Endothelial cell (in vitro differentiated cells): ENCODE results near the gene IL36RN. TPM values are rescaled to one million over a fixed set of nuclear protein-coding genes. Genes with fewer than 3 reads are reported as not detected.

ENCODE experiments used
- DNase-seq: peaks from one replicate; pipeline ENCODE4 v3.0.0; 2021; ENCODE audit warnings: low spot score
- H3K27ac Mint-ChIP-seq: one replicate; pipeline ENCODE4 v1.8.0; 2021; ENCODE audit warnings: mixed read lengths, inconsistent platforms; ENCODE audit not compliant: unreplicated experiment
- H3K27me3 Mint-ChIP-seq: one replicate; pipeline ENCODE4 v1.8.0; 2021; ENCODE audit warnings: mild to moderate bottlenecking, moderate library complexity, mixed read lengths, inconsistent platforms; ENCODE audit not compliant: unreplicated experiment
- H3K36me3 Mint-ChIP-seq: one replicate; pipeline ENCODE4 v1.8.0; 2021; ENCODE audit warnings: mild to moderate bottlenecking, low read depth, mixed read lengths, inconsistent platforms; ENCODE audit not compliant: unreplicated experiment
- H3K4me1 Mint-ChIP-seq: one replicate; pipeline ENCODE4 v1.8.0; 2021; ENCODE audit warnings: mild to moderate bottlenecking, mixed read lengths, inconsistent platforms; ENCODE audit not compliant: unreplicated experiment
- H3K4me3 Mint-ChIP-seq: one replicate; pipeline ENCODE4 v1.8.0; 2021; ENCODE audit warnings: mild to moderate bottlenecking, mixed read lengths, inconsistent platforms; ENCODE audit not compliant: unreplicated experiment
- H3K9me3 Mint-ChIP-seq: one replicate; pipeline ENCODE4 v1.8.0; 2021; ENCODE audit warnings: mixed read lengths, inconsistent platforms; ENCODE audit not compliant: unreplicated experiment
- total RNA-seq: library from RNA; stranded (reverse); fragmentation: NEBNext Ultra II Directional; extraction: Animal tissue kit (Norgen Biotek cat#: 25700); gene quantifications from one replicate; pipeline ENCODE4 v1.2.1, GENCODE V29; 2021; ENCODE audit not compliant: unreplicated experiment
- TF ChIP-seq, protein P1 (sequence below): fragments of 200-600 bp; sonication (generic); IDR thresholded peaks from one replicate; pipeline ENCODE4 v1.5.0; 2021; ENCODE audit warnings: antibody characterized with exemption; ENCODE audit not compliant: unreplicated experiment

The IL36RN gene
- total RNA-seq, 1 donor from 2014 or later = not detected

DNA sequence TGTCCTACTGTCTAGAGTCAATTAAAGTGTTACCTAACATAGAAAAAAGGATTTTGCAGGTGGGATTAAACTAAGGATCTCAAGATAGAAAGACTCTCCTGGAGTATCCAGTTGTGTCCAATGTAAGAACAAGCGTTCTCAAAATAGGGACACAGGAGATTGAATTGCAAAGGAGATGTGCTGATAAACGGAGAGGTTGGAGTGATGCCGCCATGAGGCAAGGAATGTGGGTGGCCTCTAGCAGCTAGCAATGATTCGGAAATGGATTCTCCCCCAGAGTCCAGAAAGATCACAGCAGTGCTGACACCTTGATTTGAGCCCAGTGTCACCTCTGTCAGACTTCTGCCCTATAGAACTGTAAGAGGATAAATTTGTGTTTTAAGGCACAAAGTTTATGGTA, 44.3 kb downstream of the IL36RN start:
- H3K9me3 Mint-ChIP-seq = no peaks in the 10 kb centered on the region
- H3K4me1 Mint-ChIP-seq = no peaks in the 10 kb centered on the region
- peaks cover 6% of the 10 kb centered on the region for H3K27me3 Mint-ChIP-seq
- no peak for DNase-seq
- H3K4me3 Mint-ChIP-seq = no peak overlapping the region
- H3K36me3 Mint-ChIP-seq = no peaks in the 10 kb centered on the region
- TF ChIP-seq, protein P1, sequence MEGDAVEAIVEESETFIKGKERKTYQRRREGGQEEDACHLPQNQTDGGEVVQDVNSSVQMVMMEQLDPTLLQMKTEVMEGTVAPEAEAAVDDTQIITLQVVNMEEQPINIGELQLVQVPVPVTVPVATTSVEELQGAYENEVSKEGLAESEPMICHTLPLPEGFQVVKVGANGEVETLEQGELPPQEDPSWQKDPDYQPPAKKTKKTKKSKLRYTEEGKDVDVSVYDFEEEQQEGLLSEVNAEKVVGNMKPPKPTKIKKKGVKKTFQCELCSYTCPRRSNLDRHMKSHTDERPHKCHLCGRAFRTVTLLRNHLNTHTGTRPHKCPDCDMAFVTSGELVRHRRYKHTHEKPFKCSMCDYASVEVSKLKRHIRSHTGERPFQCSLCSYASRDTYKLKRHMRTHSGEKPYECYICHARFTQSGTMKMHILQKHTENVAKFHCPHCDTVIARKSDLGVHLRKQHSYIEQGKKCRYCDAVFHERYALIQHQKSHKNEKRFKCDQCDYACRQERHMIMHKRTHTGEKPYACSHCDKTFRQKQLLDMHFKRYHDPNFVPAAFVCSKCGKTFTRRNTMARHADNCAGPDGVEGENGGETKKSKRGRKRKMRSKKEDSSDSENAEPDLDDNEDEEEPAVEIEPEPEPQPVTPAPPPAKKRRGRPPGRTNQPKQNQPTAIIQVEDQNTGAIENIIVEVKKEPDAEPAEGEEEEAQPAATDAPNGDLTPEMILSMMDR = no peak
- H3K27ac Mint-ChIP-seq = no peak overlapping the region

DNA sequence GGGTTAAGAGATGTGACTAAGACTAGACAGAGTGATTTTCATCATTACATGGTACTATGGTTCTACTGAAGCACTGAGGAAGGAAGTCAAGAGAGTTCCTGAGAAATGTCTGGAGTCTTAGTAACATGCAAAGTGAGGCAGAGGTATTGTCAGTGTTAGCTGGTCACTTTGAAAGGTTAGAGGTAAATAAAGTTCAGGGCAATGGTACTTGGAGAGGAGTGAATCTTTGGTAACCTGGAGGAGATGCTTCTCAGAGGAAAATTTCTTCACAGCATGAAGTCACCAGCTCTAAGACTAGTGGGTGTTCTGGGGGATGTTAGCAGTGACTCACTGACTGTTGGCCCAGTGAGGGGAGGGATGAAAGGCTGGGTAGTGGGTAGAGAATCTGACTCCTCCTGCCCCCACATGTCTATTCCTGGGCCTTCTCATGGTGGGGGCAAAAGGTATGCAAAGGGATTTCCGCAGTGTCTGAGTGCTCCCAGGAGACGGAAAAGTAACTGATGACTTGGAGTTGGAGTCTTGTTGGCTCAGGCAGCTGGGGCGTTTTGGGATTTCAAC, 45.1 kb downstream of the IL36RN start:
- DNase-seq = no peak
- Mint-ChIP-seq H3K27ac (no peak overlapping the region), H3K4me3 (no peak overlapping the region), H3K9me3 (no peaks in the 10 kb centered on the region), H3K36me3 (no peaks in the 10 kb centered on the region), H3K4me1 (no peaks in the 10 kb centered on the region), H3K27me3 (peaks cover 6% of the 10 kb centered on the region)
- TF ChIP-seq, protein P1 = no peak

DNA sequence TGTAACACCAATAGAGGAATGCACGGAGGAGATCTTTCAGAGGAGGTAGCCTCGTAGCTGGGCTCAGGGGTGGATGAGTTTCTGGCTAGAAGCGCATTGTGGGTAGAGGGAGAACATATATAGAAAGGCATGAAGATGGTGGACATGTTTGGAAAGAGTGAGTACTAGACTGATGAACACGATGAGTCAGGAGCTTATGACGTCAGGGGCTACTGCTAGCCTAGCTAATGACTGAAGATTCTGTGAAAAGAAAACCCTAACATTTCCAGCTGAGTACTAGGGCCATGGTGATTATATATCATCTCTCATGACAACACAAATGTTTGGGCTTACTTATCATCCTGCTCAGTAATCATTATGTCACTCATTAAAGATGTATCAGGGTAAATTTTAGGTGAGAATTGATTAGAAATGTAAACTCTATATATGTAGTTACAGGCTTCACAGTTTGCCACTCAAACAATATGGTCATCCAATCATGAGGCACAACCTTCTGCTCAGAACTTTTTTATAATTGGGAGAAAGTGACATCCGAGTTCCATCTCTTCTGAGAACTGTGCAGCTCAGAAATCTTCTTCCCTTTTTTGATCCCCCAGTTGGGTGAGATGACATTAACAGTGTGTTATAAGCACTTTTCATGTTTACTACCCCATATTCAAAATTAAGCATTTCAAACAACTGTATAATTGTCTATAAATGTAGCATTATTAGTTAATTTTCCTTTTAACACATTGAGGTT, 46.2 kb downstream of the IL36RN start:
- DNase-seq = no peak
- Mint-ChIP-seq H3K4me3 (no peak overlapping the region), H3K27ac (no peak overlapping the region), H3K36me3 (no peaks in the 10 kb centered on the region), H3K4me1 (no peaks in the 10 kb centered on the region), H3K27me3 (peaks cover 6% of the 10 kb centered on the region), H3K9me3 (no peaks in the 10 kb centered on the region)
- TF ChIP-seq, protein P1 = no peak

DNA sequence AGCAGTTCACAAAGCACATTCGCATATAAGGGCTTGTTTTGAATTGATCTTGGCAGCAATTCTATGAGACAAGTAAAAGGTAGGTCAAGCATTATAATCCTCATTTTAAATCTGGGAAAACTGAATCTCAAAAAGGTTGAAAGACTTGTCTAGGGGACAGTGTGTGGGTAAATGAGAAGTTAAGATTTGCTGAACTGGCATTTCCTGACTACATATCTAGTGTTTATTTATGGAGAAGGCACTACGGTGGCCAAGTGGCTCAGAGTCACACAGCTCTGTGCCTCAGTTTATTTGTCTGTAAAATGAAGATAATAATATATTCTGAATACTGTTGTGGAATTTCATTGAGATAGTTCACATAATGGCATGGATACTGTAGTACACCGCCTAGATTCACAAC, 52.1 kb downstream of the IL36RN start:
- Mint-ChIP-seq H3K9me3 (no peaks in the 10 kb centered on the region), H3K4me1 (peaks cover 1% of the 10 kb centered on the region), H3K36me3 (no peaks in the 10 kb centered on the region), H3K27me3 (no peaks in the 10 kb centered on the region), H3K27ac (no peak overlapping the region), H3K4me3 (no peak overlapping the region)
- TF ChIP-seq, protein P1 = no peak
- no peak for DNase-seq

DNA sequence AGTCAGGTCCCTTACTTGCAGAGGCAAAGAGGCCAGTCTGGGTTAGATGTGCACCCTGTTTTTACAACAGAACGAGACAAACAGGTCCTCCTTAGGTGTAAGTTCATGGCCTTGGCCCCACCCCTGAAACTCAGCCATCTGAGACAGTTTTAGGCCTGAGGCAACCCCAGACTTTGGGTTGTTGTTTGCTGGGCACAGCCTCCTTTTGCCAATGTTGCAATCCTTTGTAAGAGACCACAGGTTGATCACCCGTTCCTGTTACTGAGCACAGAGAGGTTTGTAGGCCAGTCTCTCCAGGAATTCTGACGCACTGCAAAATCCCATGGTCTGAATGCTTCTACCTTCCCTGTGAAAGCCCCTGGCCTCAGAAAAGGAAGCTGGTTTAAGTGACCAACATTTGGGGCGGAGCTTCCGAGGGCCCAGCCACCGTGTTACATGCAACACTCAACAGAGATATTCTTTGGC, 52.9 kb downstream of the IL36RN start:
- peaks cover 2% of the 10 kb centered on the region for H3K4me1 Mint-ChIP-seq
- no peak for DNase-seq
- H3K36me3 Mint-ChIP-seq = no peaks in the 10 kb centered on the region
- no peak overlapping the region for H3K4me3 Mint-ChIP-seq
- H3K9me3 Mint-ChIP-seq = no peaks in the 10 kb centered on the region
- H3K27me3 Mint-ChIP-seq = no peaks in the 10 kb centered on the region
- no peak overlapping the region for H3K27ac Mint-ChIP-seq
- TF ChIP-seq, protein P1 = no peak
